HG02623 (cell line): Measurements from ENCODE around the gene MRPL14.

Experiments used
- ATAC-seq: cut with Tn5 transposase; IDR thresholded peaks from one replicate; pipeline ENCODE4 v1.9.1; 2021; ENCODE audit warnings: moderate library complexity; ENCODE audit not compliant: unreplicated experiment

Gene MRPL14

DNA sequence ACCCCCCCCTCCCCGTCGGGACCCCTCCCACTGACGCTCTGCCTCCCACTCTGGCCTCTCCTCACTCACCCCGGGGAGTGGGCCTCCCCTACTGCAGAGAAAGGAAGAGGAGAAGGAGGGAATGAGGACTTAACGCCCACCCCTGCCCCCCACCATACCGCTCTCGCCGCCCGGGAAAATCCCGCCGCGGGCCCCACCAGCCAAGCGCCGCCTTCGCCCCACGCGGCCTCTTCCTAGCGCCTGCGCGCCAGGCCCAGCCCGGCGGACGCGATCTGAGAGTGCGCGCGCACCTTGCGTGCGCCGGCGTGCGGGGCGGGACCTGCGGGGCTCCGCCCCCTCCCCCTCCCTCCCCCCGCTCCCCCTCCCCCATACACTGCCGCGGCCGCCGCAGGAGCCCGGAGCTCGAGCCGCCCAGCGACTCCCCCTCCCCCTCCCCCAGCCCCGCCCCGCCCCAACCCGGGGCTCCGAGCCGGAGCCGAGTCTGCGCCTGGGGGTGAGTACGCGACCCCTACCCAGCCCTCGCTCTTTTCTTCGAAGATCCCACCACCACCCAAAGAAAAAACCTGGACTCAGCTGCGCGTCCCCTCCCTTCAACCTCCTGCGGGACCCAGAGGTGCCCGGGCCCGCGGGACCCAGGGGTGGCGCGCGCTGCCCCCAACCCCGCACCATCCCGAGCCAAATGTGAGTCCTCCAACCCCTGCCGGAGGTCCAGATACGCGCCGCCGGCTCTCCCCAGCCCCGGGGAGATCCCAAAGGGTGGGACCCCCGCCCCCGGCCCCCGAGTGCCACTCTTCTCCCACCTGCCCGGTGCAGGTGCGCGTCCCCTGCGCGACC is at the start of gene MRPL14, which contains the start of gene TMEM63B:
TSS of gene MRPL14 (minus strand) at position 267 of the 834 bp plus-strand sequence. CDS start 10,841 bp downstream, outside the sequence.
TSS of gene TMEM63B (plus strand) at position 369 of the 834 bp plus-strand sequence. CDS start 7,031 bp downstream, outside the sequence.
- peak; percentile 65 for ATAC-seq

DNA sequence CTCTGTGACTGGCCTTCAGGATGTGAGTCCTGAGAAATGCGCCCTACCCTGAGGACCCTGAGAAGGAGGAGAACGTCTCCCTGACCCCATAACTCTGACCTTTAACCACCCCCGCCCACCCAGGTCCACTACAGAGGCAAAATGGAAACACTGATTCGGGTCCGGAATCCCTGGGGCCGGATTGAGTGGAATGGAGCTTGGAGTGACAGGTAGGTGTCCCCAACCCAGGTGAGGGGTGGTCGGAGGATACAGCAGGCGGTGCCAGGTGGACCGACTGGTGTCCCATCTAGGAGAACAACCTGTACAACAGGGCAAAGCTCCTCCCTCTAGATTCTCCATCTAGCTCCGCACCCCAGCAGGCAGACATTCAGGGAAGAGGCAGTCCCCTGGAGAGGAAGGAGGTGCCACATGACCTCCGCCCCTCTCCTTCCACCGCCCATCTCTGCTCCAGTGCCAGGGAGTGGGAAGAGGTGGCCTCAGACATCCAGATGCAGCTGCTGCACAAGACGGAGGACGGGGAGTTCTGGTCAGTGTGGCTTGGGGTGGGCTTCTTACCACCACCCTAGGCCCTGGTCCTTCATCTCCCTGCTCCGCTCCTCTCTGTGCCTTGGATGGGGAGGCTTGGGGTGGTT is 49.0 kb upstream of the MRPL14 start:
- no peak for ATAC-seq

DNA sequence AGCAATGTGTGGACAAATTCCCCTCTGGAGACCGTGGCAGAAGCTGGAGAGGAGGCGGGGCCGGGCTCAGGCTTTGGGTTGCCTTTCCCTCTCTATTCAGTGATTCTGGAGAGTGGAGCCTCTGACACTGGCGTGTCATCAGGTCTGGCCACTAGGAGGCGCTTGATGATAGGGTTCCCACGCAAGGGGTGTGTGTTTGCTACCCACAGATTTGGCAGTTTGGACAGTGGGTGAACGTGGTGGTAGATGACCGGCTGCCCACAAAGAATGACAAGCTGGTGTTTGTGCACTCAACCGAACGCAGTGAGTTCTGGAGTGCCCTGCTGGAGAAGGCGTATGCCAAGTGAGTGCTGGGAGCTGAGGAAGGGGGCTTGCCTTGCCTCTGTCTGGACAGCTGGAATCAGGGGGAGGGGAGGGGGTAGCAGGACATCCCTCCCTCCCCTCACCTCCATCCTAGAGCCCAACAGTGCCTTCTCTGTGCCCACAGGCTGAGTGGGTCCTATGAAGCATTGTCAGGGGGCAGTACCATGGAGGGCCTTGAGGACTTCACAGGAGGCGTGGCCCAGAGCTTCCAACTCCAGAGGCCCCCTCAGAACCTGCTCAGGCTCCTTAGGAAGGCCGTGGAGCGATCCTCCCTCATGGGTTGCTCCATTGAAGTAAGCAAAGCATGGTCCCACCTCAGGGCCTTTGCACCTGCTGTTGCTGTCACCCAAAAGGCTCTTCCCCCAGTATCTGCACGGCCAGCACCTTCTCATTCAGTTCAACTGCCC is 45.7 kb upstream of the MRPL14 start:
- no peak for ATAC-seq

DNA sequence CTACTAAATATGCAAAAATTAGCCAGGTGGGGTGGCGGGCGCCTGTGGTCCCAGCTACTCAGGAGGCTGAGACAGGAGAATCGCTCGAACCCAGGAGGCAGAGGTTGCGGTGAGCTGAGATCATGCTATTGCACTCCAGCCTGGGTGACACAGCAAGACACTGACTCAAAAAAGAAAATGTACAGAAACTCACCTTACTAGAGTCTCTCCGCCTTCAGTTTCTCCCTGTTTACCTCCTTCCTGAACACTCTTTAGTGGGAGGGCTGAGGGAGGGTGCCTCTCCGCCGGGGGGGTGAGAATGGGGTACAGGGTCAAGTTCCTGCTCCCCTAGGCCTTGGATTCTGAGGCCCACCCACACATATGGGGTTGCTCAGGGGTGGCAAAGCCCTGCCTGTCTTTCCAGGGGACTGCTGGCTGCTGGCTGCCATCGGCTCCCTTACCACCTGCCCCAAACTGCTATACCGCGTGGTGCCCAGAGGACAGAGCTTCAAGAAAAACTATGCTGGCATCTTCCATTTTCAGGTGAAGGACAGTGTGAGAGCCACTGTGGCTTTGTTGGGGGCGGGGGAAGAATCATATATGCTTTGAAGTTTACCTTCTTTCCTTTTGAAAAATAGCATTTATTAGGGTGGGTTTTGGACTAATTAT is 44.8 kb upstream of the MRPL14 start:
- no peak for ATAC-seq

DNA sequence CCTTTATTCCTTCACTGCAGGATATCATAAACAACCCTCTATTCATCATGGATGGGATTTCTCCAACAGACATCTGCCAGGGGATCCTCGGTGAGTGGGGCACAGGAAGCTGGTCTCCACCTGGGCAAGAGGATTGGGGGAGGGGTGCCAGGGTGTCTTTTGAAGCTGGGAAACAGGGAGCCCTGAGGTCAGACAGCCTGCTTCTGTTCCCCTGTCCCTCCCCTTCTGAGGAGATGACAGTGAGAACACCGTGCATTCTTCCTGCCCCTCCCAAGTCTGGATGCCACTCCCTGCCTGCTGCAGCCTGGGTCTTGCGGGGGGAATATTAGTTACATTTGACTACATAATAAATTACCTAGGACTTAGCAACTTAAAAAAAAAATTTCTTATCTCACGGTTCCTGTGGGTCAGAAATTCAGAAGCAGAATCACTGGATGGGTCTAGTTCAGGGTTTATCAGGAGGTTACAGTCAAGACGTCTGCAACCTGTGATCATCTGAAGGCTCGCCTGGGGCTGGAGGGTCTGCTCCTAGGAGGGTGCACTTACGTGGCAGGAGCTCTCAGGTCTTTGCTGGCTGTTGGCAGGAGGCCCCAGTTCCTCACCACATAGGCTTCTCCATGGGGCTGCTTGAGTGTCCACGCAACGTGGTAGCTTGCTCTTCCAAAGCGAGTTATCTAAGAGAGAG is 42.8 kb upstream of the MRPL14 start:
- ATAC-seq, result no peak

DNA sequence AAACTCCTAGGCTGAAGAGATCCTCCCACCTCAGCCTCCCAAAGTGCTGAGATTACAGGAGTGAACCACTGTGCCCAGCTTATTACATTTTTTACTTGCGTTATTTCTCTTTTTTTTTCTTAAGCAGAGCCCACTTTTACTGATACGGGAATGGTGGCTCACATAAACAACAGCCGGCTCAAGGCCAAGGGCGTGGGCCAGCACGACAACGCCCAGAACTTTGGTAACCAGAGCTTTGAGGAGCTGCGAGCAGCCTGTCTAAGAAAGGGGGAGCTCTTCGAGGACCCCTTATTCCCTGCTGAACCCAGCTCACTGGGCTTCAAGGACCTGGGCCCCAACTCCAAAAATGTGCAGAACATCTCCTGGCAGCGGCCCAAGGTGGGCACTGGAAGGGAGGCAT is 41.9 kb upstream of the MRPL14 start:
- no peak for ATAC-seq

DNA sequence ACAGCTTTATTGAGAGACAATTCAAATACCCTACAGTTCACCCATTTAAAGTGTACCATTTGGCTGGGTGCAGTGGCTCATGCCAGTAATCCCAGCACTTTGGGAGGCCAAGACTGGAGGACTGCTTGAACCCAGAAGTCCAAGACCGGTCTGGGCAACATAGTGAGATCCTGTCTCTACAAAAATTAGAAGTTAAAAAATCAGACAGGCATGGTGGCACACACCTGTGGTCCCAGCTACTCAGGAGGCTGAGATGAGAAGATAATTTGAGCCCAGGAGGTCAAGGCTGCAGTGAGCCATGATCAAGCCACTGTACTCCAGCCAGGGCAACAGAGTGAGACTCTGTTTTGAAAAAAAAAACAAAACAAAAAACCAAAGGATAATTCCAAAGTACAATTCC is 40.3 kb upstream of the MRPL14 start:
- ATAC-seq, result no peak

DNA sequence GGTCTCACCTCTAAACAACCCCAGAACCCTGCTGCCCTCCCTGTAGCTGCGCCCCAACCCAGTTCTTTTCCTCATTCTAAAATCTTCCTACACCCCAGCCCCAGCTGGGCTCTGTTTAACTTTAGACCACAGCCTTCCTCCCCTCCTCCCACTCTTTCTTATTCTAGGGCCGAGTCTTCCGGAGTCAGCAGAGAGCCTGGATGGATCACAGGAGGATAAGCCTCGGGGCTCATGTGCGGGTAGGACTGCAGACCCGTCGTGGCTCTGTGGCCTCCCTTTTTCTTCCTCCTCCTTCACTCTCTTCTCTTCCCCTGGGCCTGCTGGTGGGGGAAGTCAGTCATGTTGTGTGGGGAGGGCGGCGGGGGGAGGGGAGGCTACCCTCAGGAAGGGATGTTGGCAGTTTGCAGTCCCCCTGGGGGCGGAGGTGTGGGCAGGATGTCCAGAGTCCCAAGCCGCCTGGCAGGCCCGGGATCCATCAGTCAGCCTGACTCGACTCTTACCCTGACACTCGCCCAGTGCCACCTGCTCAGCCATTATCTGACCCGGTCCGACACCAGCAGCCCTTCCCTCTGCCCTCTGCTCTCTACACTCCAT is 39.4 kb upstream of the MRPL14 start:
- ATAC-seq, result no peak

DNA sequence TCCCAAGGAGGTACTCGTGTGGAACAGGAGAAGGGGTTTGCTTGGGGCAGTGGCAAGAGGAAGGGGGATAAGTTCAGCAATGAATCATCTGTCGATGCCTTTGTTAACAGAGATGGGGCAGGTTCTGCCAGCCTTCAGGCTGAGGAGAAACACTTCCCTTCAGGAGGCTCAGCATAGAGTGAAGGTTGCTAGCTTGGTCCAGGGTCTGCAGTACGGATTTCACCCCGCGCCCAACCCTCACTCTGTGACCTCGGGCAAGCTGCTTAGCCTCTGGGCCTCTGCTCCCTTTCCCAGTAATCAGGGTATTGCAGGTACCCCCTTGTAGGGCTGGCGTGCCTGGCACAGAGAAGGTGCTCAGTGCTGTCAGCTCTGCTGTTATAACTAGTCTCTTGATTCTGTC is 38.9 kb upstream of the MRPL14 start:
- no peak for ATAC-seq

DNA sequence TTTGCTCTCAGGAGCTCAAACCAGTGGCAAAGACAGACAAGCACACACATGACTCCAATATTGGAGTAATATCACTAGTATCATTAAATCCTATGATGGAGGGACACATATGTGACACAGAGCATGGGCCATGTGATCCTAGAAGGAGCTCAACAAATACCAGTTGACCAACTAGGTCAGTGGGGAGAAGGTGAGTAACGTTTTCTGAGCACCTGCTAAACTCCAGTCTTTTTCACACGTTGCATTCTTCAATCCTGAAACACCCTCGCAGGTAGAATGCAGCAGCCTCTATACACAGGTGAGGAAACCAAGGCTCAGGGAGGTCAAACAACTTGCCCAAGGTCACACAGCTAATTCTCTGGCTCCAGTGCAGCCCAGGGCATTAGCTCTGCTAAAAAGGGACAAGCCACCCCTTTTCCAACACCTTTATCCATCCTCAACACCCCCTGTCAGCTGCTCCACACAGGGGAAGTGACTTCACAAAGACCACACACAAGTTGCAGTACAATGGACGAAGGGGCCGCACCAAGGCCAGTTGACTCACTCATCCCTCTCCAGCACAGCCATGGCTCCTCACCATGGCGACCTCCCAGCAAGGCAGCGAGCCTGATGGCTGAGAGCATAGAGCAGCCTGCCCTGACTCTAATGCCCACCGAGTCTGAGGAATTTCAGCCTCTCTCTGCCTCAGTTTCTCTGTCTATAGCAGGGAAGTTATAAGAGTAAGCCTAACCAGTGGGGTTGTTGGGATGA is 35.8 kb upstream of the MRPL14 start:
- ATAC-seq, result no peak

DNA sequence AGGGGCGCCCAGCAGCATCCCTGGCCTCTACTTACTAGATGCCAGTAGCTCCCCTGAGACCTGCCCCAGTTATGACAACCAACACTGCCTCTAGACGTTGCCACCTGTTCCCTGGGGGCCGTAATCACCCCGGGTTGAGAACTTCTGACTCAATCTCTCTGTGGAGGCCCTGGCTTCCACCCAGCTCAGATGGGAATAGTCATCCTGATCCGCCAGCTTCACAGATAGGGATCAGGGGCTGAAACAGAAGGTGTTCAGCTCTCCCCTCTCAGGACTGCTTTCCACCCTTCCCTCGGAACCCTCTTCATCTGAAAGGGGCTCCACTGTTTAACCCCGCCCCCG is 34.7 kb upstream of the MRPL14 start:
- no peak for ATAC-seq

DNA sequence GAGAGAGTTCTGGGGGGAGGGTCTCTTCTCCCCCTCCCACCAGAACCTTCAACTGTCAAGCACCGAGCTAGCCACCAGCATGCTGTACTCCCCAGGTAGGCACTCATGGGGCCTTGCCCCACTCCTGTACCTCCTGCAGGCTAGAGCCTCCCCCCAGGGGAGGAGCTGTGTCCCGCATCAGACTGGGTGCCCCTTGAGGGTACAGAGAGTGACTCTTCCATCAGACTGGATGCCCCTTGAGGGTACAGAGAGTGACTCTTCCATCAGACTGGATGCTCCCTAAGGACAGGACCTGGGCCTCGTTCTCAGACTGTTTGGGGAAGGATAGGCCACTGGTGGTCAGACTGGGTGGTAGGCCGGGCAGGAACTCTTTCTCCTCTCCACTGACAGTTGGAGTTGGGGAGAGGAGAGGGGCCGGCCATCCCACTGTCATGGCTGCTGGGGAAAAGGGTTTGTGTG is 31.5 kb upstream of the MRPL14 start, which contains the start of gene CAPN11:
TSS of gene CAPN11 (plus strand) at position 51 of the 459 bp plus-strand sequence. CDS start at position 80, 29 bp downstream.
- ATAC-seq, result no peak

DNA sequence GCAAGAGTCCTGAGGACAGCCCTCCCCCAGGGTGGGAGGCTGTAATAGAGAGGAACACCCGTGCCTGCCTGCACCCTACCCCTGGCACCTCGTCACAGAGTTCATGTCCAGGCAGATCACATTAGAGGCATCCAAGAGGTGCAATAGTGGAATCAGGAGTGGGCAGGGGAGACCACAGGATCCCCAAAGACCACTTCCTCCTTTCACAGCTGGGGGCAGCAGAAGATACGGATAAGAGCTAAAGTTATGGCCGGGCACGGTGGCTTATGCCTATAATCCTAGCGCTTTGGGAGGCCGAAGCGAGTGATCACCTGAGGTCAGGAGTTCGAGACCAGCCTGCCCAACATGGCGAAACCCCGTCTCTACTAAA is 29.9 kb upstream of the MRPL14 start:
- no peak for ATAC-seq

DNA sequence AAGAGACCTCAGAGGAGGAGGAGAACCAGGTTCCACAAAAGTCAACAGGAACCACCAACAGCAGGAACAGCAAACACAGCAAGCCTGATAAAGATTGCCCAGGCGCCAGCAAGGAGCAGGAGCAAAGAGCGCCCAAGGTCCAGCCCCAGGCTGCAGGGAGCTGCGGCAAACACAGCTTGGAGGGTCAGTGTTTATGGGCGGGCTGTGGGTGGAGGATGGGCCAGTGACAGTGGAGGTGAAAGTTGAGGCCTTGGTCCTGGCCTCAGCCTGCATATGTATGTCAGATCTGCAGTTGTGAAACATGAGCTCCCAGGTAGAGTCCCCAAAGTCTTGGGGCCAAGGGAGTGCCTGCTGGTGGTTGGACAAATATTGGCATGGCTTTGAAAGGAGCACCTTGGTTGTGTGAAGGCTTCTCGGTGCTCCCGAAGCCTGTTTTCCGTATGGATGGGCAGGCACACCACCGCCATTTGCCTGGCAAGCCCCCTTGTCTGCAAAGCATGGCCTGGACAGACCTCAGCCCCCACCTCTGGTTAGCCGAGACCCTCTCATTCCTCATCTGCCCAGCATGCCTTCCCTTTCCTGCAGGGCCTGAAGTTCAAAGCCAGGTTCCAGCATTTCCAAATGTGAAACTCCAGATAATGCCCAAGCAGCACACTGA is 29.4 kb upstream of the MRPL14 start:
- no peak for ATAC-seq

DNA sequence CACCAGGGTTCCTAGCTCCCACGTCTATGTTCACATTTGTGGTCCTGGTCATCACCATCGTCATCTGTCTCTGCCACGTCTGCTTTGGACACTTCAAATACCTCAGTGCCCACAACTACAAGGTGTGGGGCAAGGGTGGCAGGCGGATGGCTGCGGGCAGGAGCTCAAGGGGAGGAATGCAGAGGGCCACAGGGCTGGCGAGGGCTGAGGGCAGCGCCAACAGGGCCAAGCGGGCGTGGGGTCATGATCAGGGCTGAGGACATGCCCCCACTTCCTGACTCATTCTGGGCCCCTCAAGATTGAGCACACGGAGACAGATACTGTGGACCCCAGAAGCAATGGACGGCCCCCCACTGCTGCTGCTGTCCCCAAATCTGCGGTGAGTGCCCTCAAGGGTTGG is 26.8 kb upstream of the MRPL14 start:
- no peak for ATAC-seq

DNA sequence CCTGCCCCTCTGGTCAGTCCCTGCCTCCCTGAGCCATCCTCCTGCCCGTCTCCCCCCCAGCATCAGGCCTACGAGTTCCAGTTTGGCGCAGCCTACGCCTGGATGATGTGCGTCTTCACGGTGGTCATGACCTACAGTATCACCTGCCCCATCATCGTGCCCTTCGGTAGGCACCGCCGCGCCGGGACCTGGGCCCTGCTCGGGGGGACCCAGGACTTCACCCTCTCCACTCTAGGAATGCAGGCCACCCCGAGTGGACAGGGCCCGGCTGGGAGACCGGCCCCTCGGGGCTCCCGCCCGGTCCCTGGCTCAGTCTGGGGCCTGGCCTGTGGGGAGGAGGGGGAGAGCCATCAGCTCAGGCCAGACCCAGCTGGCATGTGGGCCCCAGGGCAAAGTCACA is 25.3 kb upstream of the MRPL14 start:
- ATAC-seq, result no peak

DNA sequence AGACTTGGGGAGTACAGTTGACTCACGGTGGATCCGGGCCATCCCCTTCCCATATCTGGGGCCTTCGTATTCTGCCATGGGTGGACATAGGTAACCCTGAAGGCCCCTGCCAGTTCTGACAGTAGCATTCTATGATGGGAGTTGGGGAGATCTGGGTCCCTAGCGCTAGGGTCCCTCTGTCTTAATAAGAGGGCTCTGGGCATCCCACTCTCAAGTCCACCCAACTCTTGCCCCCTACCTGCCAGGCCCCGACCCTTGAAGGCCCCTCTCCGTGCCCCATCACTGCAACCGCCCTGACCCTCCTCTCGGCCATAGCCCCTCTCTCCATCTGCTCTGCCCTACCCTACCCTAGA is 24.8 kb upstream of the MRPL14 start:
- ATAC-seq, result no peak

DNA sequence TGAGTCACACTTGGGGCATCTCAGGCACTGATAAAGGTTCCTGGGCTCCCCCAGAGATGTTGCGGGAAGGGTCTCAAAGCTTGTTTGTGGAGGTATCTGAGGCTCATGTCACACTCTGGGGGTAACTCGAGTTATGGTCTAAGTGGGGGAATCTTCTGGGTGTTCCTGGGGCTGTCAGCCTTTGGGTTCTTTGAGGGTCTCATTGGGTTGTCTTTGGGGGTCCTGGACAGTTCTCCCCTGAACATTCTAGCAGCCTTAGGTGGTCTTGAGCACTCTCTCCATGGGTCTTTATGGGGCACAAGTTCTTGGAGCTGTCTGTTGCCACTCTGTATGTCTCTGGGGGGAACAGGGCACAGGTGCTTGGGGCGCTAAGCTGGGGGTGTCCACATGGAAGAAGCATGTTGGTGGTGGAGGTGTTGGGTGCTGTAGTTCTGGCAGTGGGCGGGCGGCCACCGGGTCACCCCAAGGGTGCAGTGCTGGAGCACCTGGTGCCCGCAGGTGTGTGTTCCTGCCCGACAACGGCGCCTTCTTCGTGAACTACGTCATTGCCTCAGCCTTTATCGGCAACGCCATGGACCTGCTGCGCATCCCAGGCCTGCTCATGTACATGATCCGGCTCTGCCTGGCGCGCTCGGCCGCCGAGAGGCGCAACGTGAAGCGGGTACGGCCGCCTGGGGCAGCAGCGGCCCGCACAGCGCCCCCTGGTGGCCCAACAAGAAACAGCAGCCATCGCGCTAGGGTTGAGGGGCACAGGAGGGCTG is 24.3 kb upstream of the MRPL14 start:
- ATAC-seq, result peak; percentile 69
